Activated CD8-positive, alpha-beta memory T cell treated with anti-CD3 and anti-CD28 coated beads for 24 hours (primary cell): ENCODE measurements around the gene TMEM86A.
"Not testable (repeated sequence)": the region's sequence is repeated elsewhere in the genome, so short reads cannot be mapped to it uniquely, and the experiment has no call there.

ENCODE experiments used
- DNase-seq: peaks from one replicate; pipeline ENCODE4 v3.0.0-alpha.2; 2020

TMEM86A gene

GRCh38 chr11:18698341-18699268 lies at the start of gene TMEM86A:
TMEM86A (plus strand) TSS chr11:18698779; CDS start chr11:18698887, 108 bp downstream.
- DNase-seq, result peak; percentile 94

- DNase-seq, result no peak
Observed at GRCh38 chr11:18650353-18650752, 48.2 kb upstream of the TMEM86A start.

GRCh38 chr11:18650859-18651557 lies 47.6 kb upstream of the TMEM86A start:
- no peak for DNase-seq

GRCh38 chr11:18657673-18658072 lies 40.9 kb upstream of the TMEM86A start:
- DNase-seq, result no peak

GRCh38 chr11:18665353-18665872 lies 33.2 kb upstream of the TMEM86A start:
- DNase-seq, result not testable (repeated sequence)

GRCh38 chr11:18668131-18668530 lies 30.4 kb upstream of the TMEM86A start:
- DNase-seq, result no peak

- DNase-seq, result no peak
Observed at GRCh38 chr11:18669219-18669596, 29.4 kb upstream of the TMEM86A start.

- DNase-seq, result no peak
Observed at GRCh38 chr11:18669711-18670110, 28.9 kb upstream of the TMEM86A start.

- DNase-seq, result no peak
Observed at GRCh38 chr11:18671246-18671645, 27.3 kb upstream of the TMEM86A start.

- not testable (repeated sequence) for DNase-seq
Observed at GRCh38 chr11:18672209-18672608, 26.4 kb upstream of the TMEM86A start.

- DNase-seq, result no peak
Observed at GRCh38 chr11:18676803-18677202, 21.8 kb upstream of the TMEM86A start.

- DNase-seq, result no peak
Observed at GRCh38 chr11:18677560-18677959, 21.0 kb upstream of the TMEM86A start.

GRCh38 chr11:18681949-18682348 lies 16.6 kb upstream of the TMEM86A start:
- not testable (repeated sequence) for DNase-seq

GRCh38 chr11:18682466-18682865 lies 16.1 kb upstream of the TMEM86A start:
- no peak for DNase-seq

- no peak for DNase-seq
Observed at GRCh38 chr11:18684267-18684666, 14.3 kb upstream of the TMEM86A start.

- DNase-seq, result not testable (repeated sequence)
Observed at GRCh38 chr11:18691467-18692140, 7.0 kb upstream of the TMEM86A start.

GRCh38 chr11:18692941-18693760 lies 5.4 kb upstream of the TMEM86A start:
- DNase-seq, result no peak

- DNase-seq, result no peak
Observed at GRCh38 chr11:18696638-18697225, 1.8 kb upstream of the TMEM86A start.

GRCh38 chr11:18697576-18697975 lies 1.0 kb upstream of the TMEM86A start:
- no peak for DNase-seq

GRCh38 chr11:18699269-18699596 lies 654 bp downstream of the TMEM86A start:
- DNase-seq, result no peak

- no peak for DNase-seq
Observed at GRCh38 chr11:18699848-18700261, 1.3 kb downstream of the TMEM86A start.

GRCh38 chr11:18700375-18700774 lies 1.8 kb downstream of the TMEM86A start:
- DNase-seq, result no peak
